ENCODE data around the gene SYT2. TPM values are rescaled to one million over a fixed set of nuclear protein-coding genes. Genes with fewer than 3 reads are reported as not detected.
"Not testable (repeated sequence)": the region's sequence is repeated elsewhere in the genome, so short reads cannot be mapped to it uniquely, and the experiment has no call there.

SYT2 gene
- total RNA-seq, 1 experiment from 2014 or later, result not detected

DNA sequence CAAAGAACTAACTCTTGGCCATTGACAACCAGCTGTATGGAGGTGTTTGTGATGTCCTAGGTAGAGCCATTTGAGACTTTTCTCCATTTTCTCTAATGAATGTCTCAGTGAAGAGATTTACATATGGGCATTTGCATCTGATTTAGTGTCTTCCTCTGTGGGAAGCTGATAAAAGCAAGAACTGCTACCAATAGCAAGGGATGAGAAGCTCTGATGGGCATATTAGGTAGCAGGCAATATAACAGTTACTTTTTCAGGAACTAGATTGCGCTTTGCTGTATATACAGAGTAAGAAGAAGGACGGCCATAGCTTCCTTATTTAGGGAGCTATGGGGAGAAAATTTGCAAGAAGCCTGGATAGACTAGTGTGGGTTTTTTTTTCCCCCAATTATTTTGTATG, 169.4 kb downstream of the SYT2 start:
- CTCF ChIA-PET; BruUV-seq (replicated peaks); H2AFZ ChIP-seq (ENCODE audit: low read depth, low read length, poor library complexity, severe bottlenecking); H3K4me3 ChIP-seq (replicated peaks in 1 of 2; ENCODE audit: low read depth in 1 of 2, low read length in 2 of 2); RAD21 ChIA-PET (ENCODE audit: low non-redundant PET in 1 of 2, low total read pairs in 2 of 2, uncharacterized antibody in 2 of 2, unreplicated experiment in 2 of 2); H3K9ac ChIP-seq (ENCODE audit: low read length); H3K9me3 ChIP-seq (ENCODE audit: control insufficient read depth in 1 of 2, insufficient read depth in 1 of 2, low read depth in 1 of 2, low read length in 2 of 2); H3K4me2 ChIP-seq (ENCODE audit: low read length); DNase-seq (ENCODE audit: low read depth, low spot score); H3K79me2 ChIP-seq (ENCODE audit: insufficient read depth, low read length); H4K20me1 ChIP-seq (ENCODE audit: insufficient read depth); H3K27me3 ChIP-seq (ENCODE audit: insufficient read depth, low read length); H3K9me2 ChIP-seq (ENCODE audit: insufficient read depth); H3K4me1 ChIP-seq (ENCODE audit: control insufficient read depth in 1 of 2, insufficient read depth in 2 of 2, low read length in 2 of 2); H3K27ac ChIP-seq (ENCODE audit: low read depth, low read length); H3K36me3 ChIP-seq (ENCODE audit: control insufficient read depth in 1 of 2, insufficient read depth in 2 of 2, low read length in 2 of 2); intact Hi-C loops (cut with micrococcal nuclease); ATAC-seq; POLR2A ChIA-PET: not testable (repeated sequence)

Other genes with a start within 250 kb of the SYT2 start
- 44.6 TPM for gene KDM5B, start 98.0 kb upstream of the SYT2 start, total RNA-seq (2021; ENCODE audit: unreplicated experiment)
- gene PCAT6, start 100.5 kb upstream of the SYT2 start, total RNA-seq (2021; ENCODE audit: unreplicated experiment), result 1.9 TPM
- 5.4 TPM for gene RABIF, start 178.7 kb upstream of the SYT2 start, total RNA-seq (2021; ENCODE audit: unreplicated experiment)
- gene KLHL12, start 216.8 kb upstream of the SYT2 start, total RNA-seq (2021; ENCODE audit: unreplicated experiment), result 33.8 TPM
- 89.8 TPM for gene ADIPOR1, start 247.9 kb upstream of the SYT2 start, total RNA-seq (2021; ENCODE audit: unreplicated experiment)